H9 (cell line): Measurements from ENCODE around the gene MBOAT2. TPM values are rescaled to one million over a fixed set of nuclear protein-coding genes. Genes with fewer than 3 reads are reported as not detected.

Experiments
- DNase-seq: peaks from one replicate; pipeline ENCODE4 v3.0.0-alpha.2; 2017
- H2AFZ ChIP-seq: one replicate; pipeline ENCODE4 v1.6.1; 2013; ENCODE audit warnings: mild to moderate bottlenecking, low read length, control low read depth, moderate library complexity
- H2AK5ac ChIP-seq: 2 replicates; pipeline ENCODE4 v1.6.1; 2013; ENCODE audit warnings: low read length, control low read depth, mixed read lengths; ENCODE audit not compliant: insufficient read length
- H2BK120ac ChIP-seq: one replicate; pipeline ENCODE4 v1.6.1; 2013; ENCODE audit warnings: low read depth, mild to moderate bottlenecking, low read length, control low read depth, inconsistent platforms; ENCODE audit not compliant: poor library complexity, severe bottlenecking
- H2BK12ac ChIP-seq: 2 replicates; pipeline ENCODE4 v1.6.1; 2013; ENCODE audit warnings: low read length, control low read depth, mixed read lengths, low read depth; ENCODE audit not compliant: insufficient read length
- H2BK15ac ChIP-seq: 2 replicates; pipeline ENCODE4 v1.6.1; 2013; ENCODE audit warnings: low read depth, low read length, control low read depth
- H2BK20ac ChIP-seq: one replicate; pipeline ENCODE4 v1.6.1; 2013; ENCODE audit warnings: low read depth, mild to moderate bottlenecking, low read length, control low read depth, inconsistent platforms; ENCODE audit not compliant: poor library complexity, severe bottlenecking
- H2BK5ac ChIP-seq: 2 replicates; pipeline ENCODE4 v1.6.1; 2013; ENCODE audit warnings: low read length, control low read depth, mixed read lengths; ENCODE audit not compliant: insufficient read length
- H3K14ac ChIP-seq: 2 replicates; pipeline ENCODE4 v1.6.1; 2013; ENCODE audit warnings: low read length, control low read depth; ENCODE audit not compliant: insufficient read depth
- H3K18ac ChIP-seq: 2 replicates; pipeline ENCODE4 v1.6.1; 2013; ENCODE audit warnings: low read depth, mild to moderate bottlenecking, mixed read lengths, low read length, control low read depth; ENCODE audit not compliant: insufficient read length
- H3K23ac ChIP-seq: 2 replicates; pipeline ENCODE4 v1.6.1; 2013; ENCODE audit warnings: low read length, control low read depth, mixed read lengths, low read depth; ENCODE audit not compliant: insufficient read length
- H3K23me2 ChIP-seq: 2 replicates; pipeline ENCODE4 v1.6.1; 2013; ENCODE audit warnings: low read depth, mild to moderate bottlenecking, mixed read lengths, low read length, control low read depth; ENCODE audit not compliant: insufficient read length, poor library complexity, severe bottlenecking
- H3K27ac ChIP-seq: 2 replicates; pipeline ENCODE4 v1.5.1; 2013; ENCODE audit warnings: low read length, control low read depth, mixed read lengths, low read depth; ENCODE audit not compliant: insufficient read length
- H3K27me3 ChIP-seq: 2 replicates; pipeline ENCODE4 v1.6.1; 2013; ENCODE audit warnings: low read length, control low read depth, inconsistent platforms; ENCODE audit not compliant: insufficient read depth
- H3K4ac ChIP-seq: 2 replicates; pipeline ENCODE4 v1.6.1; 2013; ENCODE audit warnings: low read depth, mild to moderate bottlenecking, control low read depth, inconsistent platforms, low read length, moderate library complexity
- H3K4me1 ChIP-seq: 2 replicates; pipeline ENCODE4 v1.6.1; 2013; ENCODE audit warnings: low read length, control low read depth, inconsistent platforms; ENCODE audit not compliant: insufficient read depth
- H3K4me2 ChIP-seq: 2 replicates; pipeline ENCODE4 v1.6.1; 2013; ENCODE audit warnings: low read length, control low read depth, mixed read lengths; ENCODE audit not compliant: insufficient read length, insufficient read depth
- H3K56ac ChIP-seq: 2 replicates; pipeline ENCODE4 v1.6.1; 2013; ENCODE audit warnings: low read depth, mild to moderate bottlenecking, mixed read lengths, low read length, control low read depth; ENCODE audit not compliant: insufficient read length
- H3K79me1 ChIP-seq: 2 replicates; pipeline ENCODE4 v1.6.1; 2013; ENCODE audit warnings: low read depth, mild to moderate bottlenecking, moderate library complexity, low read length, control low read depth, inconsistent platforms; ENCODE audit not compliant: insufficient read depth, poor library complexity, severe bottlenecking
- H3K79me2 ChIP-seq: 2 replicates; pipeline ENCODE4 v1.6.1; 2013; ENCODE audit warnings: low read length, control low read depth, inconsistent platforms; ENCODE audit not compliant: insufficient read depth
- H3K9ac ChIP-seq: 2 replicates; pipeline ENCODE4 v1.6.1; 2013; ENCODE audit warnings: low read length, control low read depth, mixed read lengths; ENCODE audit not compliant: insufficient read length; ENCODE audit errors: extremely low read depth
- H3K9me3 ChIP-seq: one replicate; pipeline ENCODE4 v1.6.1; 2013; ENCODE audit warnings: low read depth, low read length, inconsistent platforms; ENCODE audit not compliant: control insufficient read depth
- H3T11ph ChIP-seq: one replicate; pipeline ENCODE4 v1.6.1; 2013; ENCODE audit warnings: mild to moderate bottlenecking, low read length, control low read depth, inconsistent platforms
- H4K20me1 ChIP-seq: one replicate; pipeline ENCODE4 v1.6.1; 2013; ENCODE audit not compliant: control insufficient read depth, insufficient read length, insufficient read depth
- H4K5ac ChIP-seq: 2 replicates; pipeline ENCODE4 v1.6.1; 2013; ENCODE audit warnings: low read depth, mild to moderate bottlenecking, mixed read lengths, low read length, control low read depth; ENCODE audit not compliant: insufficient read length
- H4K8ac ChIP-seq: replicated peaks from 2 replicates; pipeline ENCODE4 v1.6.1; 2013; ENCODE audit warnings: low read length, control low read depth, mixed read lengths, low read depth; ENCODE audit not compliant: insufficient read length
- H4K91ac ChIP-seq: 2 replicates; pipeline ENCODE4 v1.6.1; 2013; ENCODE audit warnings: low read depth, mild to moderate bottlenecking, moderate library complexity, mixed read lengths, low read length, control low read depth; ENCODE audit not compliant: insufficient read length
- H3K27ac Mint-ChIP-seq, 3 experiments: 2 replicates in 2 of 3; 3 replicates in 1 of 3; pipeline ENCODE4 v1.8.0; 2020 to 2021; ENCODE audit warnings: mixed read lengths in 3 of 3, mild to moderate bottlenecking in 1 of 3, moderate library complexity in 1 of 3
- H3K27me3 Mint-ChIP-seq: 2 replicates; pipeline ENCODE4 v1.8.0; 2021; ENCODE audit warnings: low read depth, mild to moderate bottlenecking, moderate library complexity, mixed read lengths
- H3K36me3 Mint-ChIP-seq, 3 experiments: 2 replicates in 2 of 3; 3 replicates in 1 of 3; pipeline ENCODE4 v1.8.0; 2020 to 2021; ENCODE audit warnings: low read depth in 3 of 3, mixed read lengths in 3 of 3; ENCODE audit not compliant: insufficient read depth in 1 of 3
- H3K4me1 Mint-ChIP-seq, 2 experiments: 2 replicates each; pipeline ENCODE4 v1.8.0; 2020; ENCODE audit warnings: mixed read lengths in 2 of 2
- H3K4me3 Mint-ChIP-seq, 2 experiments: 2 replicates in 1 of 2; 3 replicates in 1 of 2; pipeline ENCODE4 v1.8.0; 2020 to 2021; ENCODE audit warnings: mild to moderate bottlenecking in 2 of 2, mixed read lengths in 2 of 2, moderate library complexity in 1 of 2
- H3K9me3 Mint-ChIP-seq, 2 experiments: 2 replicates in 1 of 2; 3 replicates in 1 of 2; pipeline ENCODE4 v1.8.0; 2020; ENCODE audit warnings: mild to moderate bottlenecking in 2 of 2, mixed read lengths in 2 of 2, moderate library complexity in 1 of 2
- WGBS: extraction: QIAGEN DNeasy Blood & Tissue Kit; methylation state at CpG from one replicate; pipeline ENCODE4 v1.1.7; 2013; ENCODE audit warnings: missing lambda C conversion rate, low lambda C conversion rate, mixed read lengths; ENCODE audit not compliant: insufficient read length; ENCODE audit errors: extremely low coverage; 5-methylcytosine and 5-hydroxymethylcytosine counted together
- total RNA-seq: library from RNA; stranded (reverse); gene quantifications from 2 replicates; pipeline ENCODE4 v1.2.1, GENCODE V29; 2021
- TF ChIP-seq, protein P1 (sequence below): fragments of 200-600 bp; sonication (generic); conservative IDR thresholded peaks from 3 replicates; pipeline ENCODE4 v1.8.0; 2021; ENCODE audit warnings: antibody characterized with exemption, mild to moderate bottlenecking

Gene MBOAT2
- total RNA-seq, 1 experiment from 2014 or later = 20.2 TPM

DNA sequence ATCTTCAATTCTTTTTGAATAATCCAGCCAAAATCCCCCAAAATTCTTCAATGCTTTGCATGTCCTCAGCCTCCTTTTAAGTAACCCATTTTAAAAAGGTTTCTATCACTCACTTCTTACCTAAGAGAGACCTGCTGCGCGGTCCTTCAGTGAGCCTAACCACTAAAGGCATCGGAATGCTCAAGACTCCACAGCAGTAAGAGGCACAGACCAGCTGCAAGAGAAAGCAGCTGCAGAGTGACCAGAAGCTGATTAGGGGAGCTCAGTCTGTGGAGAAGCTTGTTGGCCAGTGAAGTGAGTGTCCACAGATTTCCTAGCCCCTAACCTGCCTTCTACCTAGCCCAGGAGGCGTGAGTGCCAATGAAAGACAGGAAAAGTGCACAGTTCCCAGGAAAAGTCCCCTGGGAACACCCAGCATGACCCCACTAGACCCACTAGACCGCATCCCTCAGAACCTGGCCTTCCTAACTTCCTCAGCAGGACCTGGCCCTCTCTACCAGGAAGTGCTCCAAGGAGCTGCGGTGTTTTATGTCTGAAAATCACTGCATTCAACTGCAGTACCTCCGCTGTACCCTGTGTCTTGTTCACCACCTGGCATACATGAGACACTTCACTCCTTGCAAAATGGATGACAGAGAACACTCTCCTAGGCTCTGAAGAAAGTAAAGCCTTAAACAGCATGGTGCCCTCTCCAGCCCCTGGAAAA lies 10.1 kb downstream of the MBOAT2 start:
- no peak for DNase-seq
- no peak overlapping the region for H2BK12ac ChIP-seq
- no peak overlapping the region for H3K4me3 Mint-ChIP-seq
- no peak overlapping the region for H2BK5ac ChIP-seq
- H3K27me3 ChIP-seq = no peaks in the 10 kb centered on the region
- no peak overlapping the region for H3T11ph ChIP-seq
- H3K79me1 ChIP-seq = no peaks in the 10 kb centered on the region
- H2AK5ac ChIP-seq = no peak overlapping the region
- H3K14ac ChIP-seq = no peak overlapping the region
- no peak overlapping the region for H3K56ac ChIP-seq
- H3K27me3 Mint-ChIP-seq = no peaks in the 10 kb centered on the region
- no peak overlapping the region for H3K4me2 ChIP-seq
- H3K4me1 Mint-ChIP-seq = peaks cover 29 to 32% of the 10 kb centered on the region in 2 experiments
- H4K5ac ChIP-seq = no peak overlapping the region
- no peak overlapping the region for H2BK120ac ChIP-seq
- no peaks in the 10 kb centered on the region for H3K23me2 ChIP-seq
- H3K18ac ChIP-seq = no peak overlapping the region
- H3K79me2 ChIP-seq = peaks cover 2% of the 10 kb centered on the region; the same call in 1 of the 2 replicates
- no peak overlapping the region for H3K27ac ChIP-seq
- TF ChIP-seq, protein P1, sequence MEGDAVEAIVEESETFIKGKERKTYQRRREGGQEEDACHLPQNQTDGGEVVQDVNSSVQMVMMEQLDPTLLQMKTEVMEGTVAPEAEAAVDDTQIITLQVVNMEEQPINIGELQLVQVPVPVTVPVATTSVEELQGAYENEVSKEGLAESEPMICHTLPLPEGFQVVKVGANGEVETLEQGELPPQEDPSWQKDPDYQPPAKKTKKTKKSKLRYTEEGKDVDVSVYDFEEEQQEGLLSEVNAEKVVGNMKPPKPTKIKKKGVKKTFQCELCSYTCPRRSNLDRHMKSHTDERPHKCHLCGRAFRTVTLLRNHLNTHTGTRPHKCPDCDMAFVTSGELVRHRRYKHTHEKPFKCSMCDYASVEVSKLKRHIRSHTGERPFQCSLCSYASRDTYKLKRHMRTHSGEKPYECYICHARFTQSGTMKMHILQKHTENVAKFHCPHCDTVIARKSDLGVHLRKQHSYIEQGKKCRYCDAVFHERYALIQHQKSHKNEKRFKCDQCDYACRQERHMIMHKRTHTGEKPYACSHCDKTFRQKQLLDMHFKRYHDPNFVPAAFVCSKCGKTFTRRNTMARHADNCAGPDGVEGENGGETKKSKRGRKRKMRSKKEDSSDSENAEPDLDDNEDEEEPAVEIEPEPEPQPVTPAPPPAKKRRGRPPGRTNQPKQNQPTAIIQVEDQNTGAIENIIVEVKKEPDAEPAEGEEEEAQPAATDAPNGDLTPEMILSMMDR = no peak
- H3K36me3 Mint-ChIP-seq = no peaks in the 10 kb centered on the region
- no peak overlapping the region for H3K4ac ChIP-seq
- H3K9me3 Mint-ChIP-seq = no peaks in the 10 kb centered on the region
- WGBS = no CpG with 5 or more reads among the region's 7 CpGs
- no peak overlapping the region for H2BK20ac ChIP-seq
- H4K20me1 ChIP-seq = no peaks in the 10 kb centered on the region
- no peaks in the 10 kb centered on the region for H3K9me3 ChIP-seq
- H4K91ac ChIP-seq = no peak overlapping the region
- H3K23ac ChIP-seq = no peak overlapping the region
- no peak overlapping the region for H2AFZ ChIP-seq
- H4K8ac ChIP-seq = no peak overlapping the region
- no peak overlapping the region for H3K9ac ChIP-seq
- peak overlapping the region in 2 of 3 experiments; percentile 48 to 49; a peak in 1 of 7 replicates for H3K27ac Mint-ChIP-seq
- no peak overlapping the region for H2BK15ac ChIP-seq
- no peaks in the 10 kb centered on the region; the same call in 1 of the 2 replicates for H3K4me1 ChIP-seq
